Measurements from ENCODE around the gene SOX3.

- TF ChIP-seq CTCF (conservative IDR thresholded peaks at IDR 0.05) (no peak), EZH2 (IDR thresholded peaks at IDR 0.05; ENCODE audit: low read depth) (no peak)
These were observed 5.4 kb upstream of the SOX3 start for GRCh38 chrX:140510306-140510676.

Measured in PC-9 (cell line).